PFSK-1 (cell line): ENCODE results near the gene WNT7B.

Source experiments
- FOXP2 ChIP-seq: optimal IDR thresholded peaks from 2 replicates; pipeline ENCODE3; 2011; ENCODE audit warnings: borderline replicate concordance, control low read depth, inconsistent platforms; ENCODE audit not compliant: insufficient read depth; ENCODE audit errors: extremely low read length, extremely low read depth
- POLR2AphosphoS5 ChIP-seq: IDR thresholded peaks from 2 replicates; pipeline ENCODE4 v1.6.1; 2012; ENCODE audit warnings: low read depth, mild to moderate bottlenecking, control low read depth, low read length, moderate library complexity
- REST ChIP-seq, 2 experiments: IDR thresholded peaks; 2 replicates each; pipeline versions ENCODE4 v1.6.1 to v1.8.0; 2011 to 2012; ENCODE audit warnings: low read depth in 2 of 2, low read length in 2 of 2, control low read depth in 1 of 2, inconsistent platforms in 1 of 2, mild to moderate bottlenecking in 1 of 2, moderate library complexity in 1 of 2; ENCODE audit not compliant: insufficient read depth in 1 of 2
- TAF1 ChIP-seq: IDR thresholded peaks from 2 replicates; pipeline ENCODE4 v1.6.1; 2012; ENCODE audit warnings: low read length, control low read depth, borderline replicate concordance; ENCODE audit not compliant: insufficient read depth

GRCh38 chr22:45980268-45980570 lies 3.3 kb upstream of the WNT7B start:
- no peak for TF ChIP-seq POLR2AphosphoS5
- TF ChIP-seq REST (IDR thresholded peaks at IDR 0.05; ENCODE audit: insufficient read depth in 1 of 2, low read depth in 2 of 2, low read length in 2 of 2) = no peak
- no peak for TF ChIP-seq FOXP2
- no peak for TF ChIP-seq TAF1
